OCI-LY3 (cell line): Measurements from ENCODE around the gene OSBPL3.

ENCODE experiments used
- EZH2phosphoT487 ChIP-seq: fragments of 200-600 bp; shearing (Covaris generic); IDR thresholded peaks from 2 replicates; pipeline ENCODE4 v1.6.1; 2018; ENCODE audit warnings: antibody characterized with exemption, mixed run types, low read depth
- TF ChIP-seq, protein P1 (sequence below): fragments of 200-600, 300-600 bp; sonication (generic); IDR thresholded peaks from 2 replicates; pipeline ENCODE4 v1.5.1; 2014; ENCODE audit warnings: antibody characterized with exemption, low read length, low read depth

DNA sequence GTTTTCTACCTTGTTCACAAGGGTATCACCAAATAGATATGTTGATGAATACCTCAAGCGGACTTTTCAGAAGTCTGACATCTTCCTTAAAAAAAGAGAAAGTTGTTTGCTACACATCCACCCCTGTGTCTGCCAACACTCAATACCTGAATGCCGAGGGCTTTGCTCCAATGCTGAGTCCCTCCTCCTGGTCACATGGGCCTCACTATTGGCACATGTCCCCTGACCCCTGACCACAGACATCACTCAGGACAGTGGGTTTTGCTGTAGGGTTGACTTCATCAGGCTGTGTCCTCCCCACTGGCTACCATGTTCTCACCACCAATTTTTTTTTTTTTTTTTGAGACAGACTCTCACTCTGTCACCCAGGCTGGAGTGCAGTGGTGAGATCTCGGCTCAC, 76.4 kb downstream of the OSBPL3 start:
- TF ChIP-seq, protein P1, sequence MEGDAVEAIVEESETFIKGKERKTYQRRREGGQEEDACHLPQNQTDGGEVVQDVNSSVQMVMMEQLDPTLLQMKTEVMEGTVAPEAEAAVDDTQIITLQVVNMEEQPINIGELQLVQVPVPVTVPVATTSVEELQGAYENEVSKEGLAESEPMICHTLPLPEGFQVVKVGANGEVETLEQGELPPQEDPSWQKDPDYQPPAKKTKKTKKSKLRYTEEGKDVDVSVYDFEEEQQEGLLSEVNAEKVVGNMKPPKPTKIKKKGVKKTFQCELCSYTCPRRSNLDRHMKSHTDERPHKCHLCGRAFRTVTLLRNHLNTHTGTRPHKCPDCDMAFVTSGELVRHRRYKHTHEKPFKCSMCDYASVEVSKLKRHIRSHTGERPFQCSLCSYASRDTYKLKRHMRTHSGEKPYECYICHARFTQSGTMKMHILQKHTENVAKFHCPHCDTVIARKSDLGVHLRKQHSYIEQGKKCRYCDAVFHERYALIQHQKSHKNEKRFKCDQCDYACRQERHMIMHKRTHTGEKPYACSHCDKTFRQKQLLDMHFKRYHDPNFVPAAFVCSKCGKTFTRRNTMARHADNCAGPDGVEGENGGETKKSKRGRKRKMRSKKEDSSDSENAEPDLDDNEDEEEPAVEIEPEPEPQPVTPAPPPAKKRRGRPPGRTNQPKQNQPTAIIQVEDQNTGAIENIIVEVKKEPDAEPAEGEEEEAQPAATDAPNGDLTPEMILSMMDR, result no peak
- TF ChIP-seq EZH2phosphoT487, result no peak
